Hepatocyte (in vitro differentiated cells): ENCODE results near the gene LMAN2.

Source experiments
- CTCF ChIP-seq: fragments of 200-600 bp; sonication (generic); IDR thresholded peaks from 2 replicates; pipeline ENCODE4 v1.5.1; 2016; ENCODE audit warnings: antibody characterized with exemption, mild to moderate bottlenecking; ENCODE audit not compliant: poor library complexity
- EZH2 ChIP-seq: fragments of 200-600 bp; sonication (generic); IDR thresholded peaks from 2 replicates; pipeline ENCODE4 v1.6.1; 2016; ENCODE audit warnings: antibody characterized with exemption, mild to moderate bottlenecking, borderline replicate concordance

- no peak for TF ChIP-seq CTCF
- no peak for TF ChIP-seq EZH2
Observed at GRCh38 chr5:177353093-177353492, 1.6 kb upstream of the LMAN2 start.
